ENCODE results near the gene GBF1.
A peak's percentile ranks its signal among the peaks of the same experiment; 100 is the strongest.

GBF1 gene

GRCh38 chr10:102342458-102342857, 97.1 kb downstream of the GBF1 start:
- peak; percentile 68 for DNase-seq (ENCODE audit: low read depth, low spot score)

GRCh38 chr10:102342958-102343357, 97.6 kb downstream of the GBF1 start:
- DNase-seq (ENCODE audit: low read depth, low spot score) = peak; percentile 14

GRCh38 chr10:102344067-102344466, 98.7 kb downstream of the GBF1 start:
- no peak for DNase-seq (ENCODE audit: low read depth, low spot score)

GRCh38 chr10:102347236-102347828, 102.0 kb downstream of the GBF1 start:
- DNase-seq (ENCODE audit: low read depth, low spot score) = peak; percentile 88

- peak; percentile 85 for DNase-seq (ENCODE audit: low read depth, low spot score)
Observed at GRCh38 chr10:102352066-102352715, 106.9 kb downstream of the GBF1 start.

GRCh38 chr10:102354451-102354850, 109.1 kb downstream of the GBF1 start:
- DNase-seq (ENCODE audit: low read depth, low spot score) = no peak

GRCh38 chr10:102358712-102359382, 113.5 kb downstream of the GBF1 start:
- DNase-seq (ENCODE audit: low read depth, low spot score) = no peak

- no peak for DNase-seq (ENCODE audit: low read depth, low spot score)
Observed at GRCh38 chr10:102367441-102367840, 122.1 kb downstream of the GBF1 start.

GRCh38 chr10:102368077-102368476, 122.7 kb downstream of the GBF1 start:
- peak; percentile 66 for DNase-seq (ENCODE audit: low read depth, low spot score)

- DNase-seq (ENCODE audit: low read depth, low spot score) = no peak
Observed at GRCh38 chr10:102371295-102371694, 126.0 kb downstream of the GBF1 start.

GRCh38 chr10:102375250-102375649, 129.9 kb downstream of the GBF1 start:
- DNase-seq (ENCODE audit: low read depth, low spot score) = peak; percentile 38

- no peak for DNase-seq (ENCODE audit: low read depth, low spot score)
Observed at GRCh38 chr10:102375867-102376266, 130.5 kb downstream of the GBF1 start.

- DNase-seq (ENCODE audit: low read depth, low spot score) = no peak
Observed at GRCh38 chr10:102376901-102377300, 131.6 kb downstream of the GBF1 start.

- DNase-seq (ENCODE audit: low read depth, low spot score) = no peak
Observed at GRCh38 chr10:102379383-102379782, 134.1 kb downstream of the GBF1 start.

- DNase-seq (ENCODE audit: low read depth, low spot score) = no peak
Observed at GRCh38 chr10:102381983-102382382, 136.7 kb downstream of the GBF1 start.

GRCh38 chr10:102382871-102383270, 137.5 kb downstream of the GBF1 start:
- no peak for DNase-seq (ENCODE audit: low read depth, low spot score)

GRCh38 chr10:102384053-102384452, 138.7 kb downstream of the GBF1 start:
- peak; percentile 55 for DNase-seq (ENCODE audit: low read depth, low spot score)

GRCh38 chr10:102384606-102385429, 139.5 kb downstream of the GBF1 start:
- DNase-seq (ENCODE audit: low read depth, low spot score) = no peak

GRCh38 chr10:102389894-102390293, 144.6 kb downstream of the GBF1 start:
- DNase-seq (ENCODE audit: low read depth, low spot score) = no peak

- no peak for DNase-seq (ENCODE audit: low read depth, low spot score)
Observed at GRCh38 chr10:102392306-102392705, 147.0 kb downstream of the GBF1 start.

GRCh38 chr10:102393411-102394078, 148.2 kb downstream of the GBF1 start:
- peak; percentile 97 for DNase-seq (ENCODE audit: low read depth, low spot score)
